ENCODE measurements around the gene SPOCK1. TPM values are rescaled to one million over a fixed set of nuclear protein-coding genes. Genes with fewer than 3 reads are reported as not detected.
"Not testable (repeated sequence)": the region's sequence is repeated elsewhere in the genome, so short reads cannot be mapped to it uniquely, and the experiment has no call there.

Gene SPOCK1
- total RNA-seq, 1 experiment from 2014 or later = 23.9 TPM

DNA sequence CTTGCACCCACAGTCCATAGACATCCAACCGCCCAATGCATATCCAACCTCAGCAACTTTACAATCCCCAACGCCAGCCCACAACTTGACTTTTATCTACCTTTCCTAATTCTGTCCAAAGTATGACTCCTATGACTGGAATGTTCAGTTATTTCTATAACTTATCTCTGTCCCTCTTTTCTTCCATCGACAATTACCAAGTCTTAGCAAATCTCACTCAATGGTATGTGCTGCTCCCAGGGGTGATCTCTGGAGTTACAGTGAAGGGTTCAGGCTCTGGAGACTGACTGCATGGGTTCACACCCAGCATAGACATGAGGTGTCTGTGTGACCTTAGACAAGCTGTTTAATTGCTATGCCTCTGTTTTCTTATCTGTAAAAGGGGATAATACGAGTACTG, 106.9 kb downstream of the SPOCK1 start:
- ChIA-PET POLR2A (ENCODE audit: unreplicated experiment) (no interaction called here), CTCF (no interaction called here)
- Histone ChIP-seq H3K4me2 (no peak overlapping the region), H3F3A (ENCODE audit: insufficient read depth, low read depth) (peaks cover 11% of the 10 kb centered on the region), H3K9me2 (ENCODE audit: insufficient read depth) (no peaks in the 10 kb centered on the region; the same call in 1 of the 2 replicates), H3K4me1 (replicated peaks; ENCODE audit: insufficient read depth) (peaks cover 23% of the 10 kb centered on the region), H2AFZ (no peak overlapping the region), H3K36me3 (ENCODE audit: low read depth) (no peaks in the 10 kb centered on the region), H3K27ac (no peak overlapping the region), H3K79me2 (ENCODE audit: low read depth) (no peaks in the 10 kb centered on the region), H3K9me3 (ENCODE audit: insufficient read depth, low read depth) (no peaks in the 10 kb centered on the region), H4K20me1 (ENCODE audit: insufficient read depth) (no peaks in the 10 kb centered on the region), H3K4me3 (no peak overlapping the region), H3K27me3 (ENCODE audit: insufficient read depth, low read depth) (no peaks in the 10 kb centered on the region)
- intact Hi-C loops (cut with micrococcal nuclease; ENCODE audit: unreplicated experiment) = no loop called here
- no peak for TF ChIP-seq EZH2 (IDR thresholded peaks at IDR 0.05; ENCODE audit: low read depth)
- TF ChIP-seq, protein P1, sequence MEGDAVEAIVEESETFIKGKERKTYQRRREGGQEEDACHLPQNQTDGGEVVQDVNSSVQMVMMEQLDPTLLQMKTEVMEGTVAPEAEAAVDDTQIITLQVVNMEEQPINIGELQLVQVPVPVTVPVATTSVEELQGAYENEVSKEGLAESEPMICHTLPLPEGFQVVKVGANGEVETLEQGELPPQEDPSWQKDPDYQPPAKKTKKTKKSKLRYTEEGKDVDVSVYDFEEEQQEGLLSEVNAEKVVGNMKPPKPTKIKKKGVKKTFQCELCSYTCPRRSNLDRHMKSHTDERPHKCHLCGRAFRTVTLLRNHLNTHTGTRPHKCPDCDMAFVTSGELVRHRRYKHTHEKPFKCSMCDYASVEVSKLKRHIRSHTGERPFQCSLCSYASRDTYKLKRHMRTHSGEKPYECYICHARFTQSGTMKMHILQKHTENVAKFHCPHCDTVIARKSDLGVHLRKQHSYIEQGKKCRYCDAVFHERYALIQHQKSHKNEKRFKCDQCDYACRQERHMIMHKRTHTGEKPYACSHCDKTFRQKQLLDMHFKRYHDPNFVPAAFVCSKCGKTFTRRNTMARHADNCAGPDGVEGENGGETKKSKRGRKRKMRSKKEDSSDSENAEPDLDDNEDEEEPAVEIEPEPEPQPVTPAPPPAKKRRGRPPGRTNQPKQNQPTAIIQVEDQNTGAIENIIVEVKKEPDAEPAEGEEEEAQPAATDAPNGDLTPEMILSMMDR (conservative IDR thresholded peaks at IDR 0.05) = no peak
- BruUV-seq (replicated peaks) = no TSS peak
- DNase-seq = no peak

GRCh38 chr5:137391044-137391443, 108.1 kb downstream of the SPOCK1 start:
- POLR2A ChIA-PET (ENCODE audit: unreplicated experiment); intact Hi-C loops (cut with micrococcal nuclease; ENCODE audit: unreplicated experiment): not testable (repeated sequence)

GRCh38 chr5:137389042-137389441, 110.1 kb downstream of the SPOCK1 start:
- intact Hi-C loops (cut with micrococcal nuclease; ENCODE audit: unreplicated experiment) = no loop called here
- H3K4me3 ChIP-seq = no peak overlapping the region
- H3K4me2 ChIP-seq = no peak overlapping the region
- no peak for DNase-seq
- H3K79me2 ChIP-seq (ENCODE audit: low read depth) = no peaks in the 10 kb centered on the region
- no peak overlapping the region for H2AFZ ChIP-seq
- TF ChIP-seq, protein P1 (conservative IDR thresholded peaks at IDR 0.05) = no peak
- no peak for TF ChIP-seq EZH2 (IDR thresholded peaks at IDR 0.05; ENCODE audit: low read depth)
- no peaks in the 10 kb centered on the region for H3K9me3 ChIP-seq (ENCODE audit: insufficient read depth, low read depth)
- ChIA-PET CTCF (no interaction called here), POLR2A (ENCODE audit: unreplicated experiment) (interaction anchor here (0.6 kb wide), 1 partner anchor 12 kb away, joined by 3 read pairs; no protein-coding TSS in a partner anchor)
- no peaks in the 10 kb centered on the region for H3K27me3 ChIP-seq (ENCODE audit: insufficient read depth, low read depth)
- no peaks in the 10 kb centered on the region for H3K36me3 ChIP-seq (ENCODE audit: low read depth)
- peaks cover under 1% of the 10 kb centered on the region; the same call in 1 of the 2 replicates for H3K4me1 ChIP-seq (replicated peaks; ENCODE audit: insufficient read depth)
- no peaks in the 10 kb centered on the region for H4K20me1 ChIP-seq (ENCODE audit: insufficient read depth)
- no peaks in the 10 kb centered on the region; the same call in 1 of the 2 replicates for H3K9me2 ChIP-seq (ENCODE audit: insufficient read depth)
- no peaks in the 10 kb centered on the region for H3F3A ChIP-seq (ENCODE audit: insufficient read depth, low read depth)
- H3K27ac ChIP-seq = no peak overlapping the region
- BruUV-seq (replicated peaks) = no TSS peak

More at GRCh38 chr5:137391044-137391443, 108.1 kb downstream of the SPOCK1 start:
- H3K27ac ChIP-seq; H4K20me1 ChIP-seq (ENCODE audit: insufficient read depth); H3K27me3 ChIP-seq (ENCODE audit: insufficient read depth, low read depth); H2AFZ ChIP-seq; H3K4me2 ChIP-seq; H3K36me3 ChIP-seq (ENCODE audit: low read depth); BruUV-seq (replicated peaks); H3K4me3 ChIP-seq; CTCF ChIA-PET; H3K79me2 ChIP-seq (ENCODE audit: low read depth); DNase-seq; H3F3A ChIP-seq (ENCODE audit: insufficient read depth, low read depth); H3K9me2 ChIP-seq (ENCODE audit: insufficient read depth); H3K9me3 ChIP-seq (ENCODE audit: insufficient read depth, low read depth): not testable (repeated sequence)
- H3K4me1 ChIP-seq (replicated peaks; ENCODE audit: insufficient read depth) = peaks cover 20% of the 10 kb centered on the region

DNA sequence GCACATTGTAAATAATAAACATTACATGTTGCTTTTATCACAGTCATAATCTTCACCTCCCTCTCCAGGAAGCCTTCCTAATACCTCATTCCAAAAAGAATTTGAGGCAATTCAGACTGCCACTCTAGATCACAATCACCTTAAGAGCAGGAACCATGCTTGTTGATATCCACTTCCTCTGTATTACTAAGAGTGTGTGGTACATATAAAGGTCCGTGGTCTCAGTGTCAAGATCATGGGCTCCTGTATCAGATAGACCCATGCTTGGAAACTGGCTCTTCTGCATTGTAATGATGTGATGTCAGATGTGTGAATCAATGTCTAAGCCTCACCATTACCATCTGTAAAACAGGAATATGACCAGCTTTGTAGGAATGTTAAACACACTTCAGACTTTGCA, 114.1 kb downstream of the SPOCK1 start:
- BruUV-seq (replicated peaks) = no TSS peak
- CTCF ChIA-PET = no interaction called here
- POLR2A ChIA-PET (ENCODE audit: unreplicated experiment) = no interaction called here

More for the DNA sequence above, 114.1 kb downstream of the SPOCK1 start:
- Histone ChIP-seq H3K9me2 (ENCODE audit: insufficient read depth) (no peaks in the 10 kb centered on the region), H2AFZ (no peak overlapping the region), H3K79me2 (ENCODE audit: low read depth) (no peaks in the 10 kb centered on the region), H3K4me1 (replicated peaks; ENCODE audit: insufficient read depth) (no peaks in the 10 kb centered on the region), H4K20me1 (ENCODE audit: insufficient read depth) (no peaks in the 10 kb centered on the region), H3K4me3 (no peak overlapping the region), H3K27ac (no peak overlapping the region), H3K4me2 (no peak overlapping the region), H3K9me3 (ENCODE audit: insufficient read depth, low read depth) (no peaks in the 10 kb centered on the region; the same call in 1 of the 2 replicates), H3F3A (ENCODE audit: insufficient read depth, low read depth) (no peaks in the 10 kb centered on the region), H3K27me3 (ENCODE audit: insufficient read depth, low read depth) (no peaks in the 10 kb centered on the region), H3K36me3 (ENCODE audit: low read depth) (no peaks in the 10 kb centered on the region)
- DNase-seq = no peak
- intact Hi-C loops (cut with micrococcal nuclease; ENCODE audit: unreplicated experiment) = no loop called here
- TF ChIP-seq, protein P1 (conservative IDR thresholded peaks at IDR 0.05) = no peak
- no peak for TF ChIP-seq EZH2 (IDR thresholded peaks at IDR 0.05; ENCODE audit: low read depth)

Measured in PC-9 (cell line).